ENCODE results near the gene NRN1L. TPM values are rescaled to one million over a fixed set of nuclear protein-coding genes. Genes with fewer than 3 reads are reported as not detected.
A peak's percentile ranks its signal among the peaks of the same experiment; 100 is the strongest.

Gene NRN1L
- total RNA-seq, 1 donor from 2014 or later, result not detected

DNA sequence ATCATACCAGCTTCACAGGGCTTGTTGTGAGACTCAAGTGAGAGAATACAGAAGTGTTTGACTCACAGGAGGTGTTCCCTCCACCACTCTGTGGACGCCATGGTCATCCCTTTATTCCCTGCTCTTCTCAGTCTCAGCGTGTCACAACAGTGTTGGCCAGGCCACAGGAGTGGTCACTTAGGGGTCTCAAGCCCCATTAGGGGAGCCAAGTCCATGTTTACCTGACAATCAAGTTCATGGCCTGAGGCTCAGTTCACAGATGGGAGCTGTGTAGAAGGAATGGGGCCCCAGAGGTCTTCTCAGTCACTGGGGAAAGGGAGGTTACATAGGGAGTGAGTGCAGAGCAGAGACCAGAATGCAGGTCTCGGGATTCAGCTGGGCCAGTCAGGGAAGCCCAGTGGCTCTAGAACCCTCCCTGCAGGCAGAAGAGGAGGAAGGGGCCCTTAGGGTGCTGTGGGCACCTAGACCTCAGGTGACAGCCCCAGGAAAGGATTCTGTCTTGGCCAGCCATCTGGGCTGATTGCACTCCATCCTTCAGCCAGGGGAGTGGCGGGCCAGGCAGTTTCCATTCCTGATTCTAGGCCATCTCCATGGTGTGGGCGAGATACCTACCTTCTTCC, 27.6 kb upstream of the NRN1L start:
- no peak for TF ChIP-seq CTCF (IDR thresholded peaks at IDR 0.05; ENCODE audit: unreplicated experiment)
- DNase-seq (ENCODE audit: low spot score in 2 of 2, unreplicated experiment in 2 of 2), result no peak
- H3K27me3 Mint-ChIP-seq (ENCODE audit: low read depth), result no peaks in the 10 kb centered on the region
- peaks cover 8% of the 10 kb centered on the region for H3K36me3 Mint-ChIP-seq
- H3K4me3 Mint-ChIP-seq, result no peak overlapping the region
- peaks cover 10% of the 10 kb centered on the region for H3K4me1 Mint-ChIP-seq
- peak overlapping the region; percentile 54 for H3K27ac Mint-ChIP-seq
- no peaks in the 10 kb centered on the region for H3K9me3 Mint-ChIP-seq

GRCh38 chr16:67857547-67858233, 27.0 kb upstream of the NRN1L start:
- Mint-ChIP-seq H3K4me3 (no peak overlapping the region), H3K9me3 (no peaks in the 10 kb centered on the region), H3K27ac (peak overlapping the region; percentile 58), H3K36me3 (peaks cover 8% of the 10 kb centered on the region), H3K27me3 (ENCODE audit: low read depth) (no peaks in the 10 kb centered on the region), H3K4me1 (peaks cover 10% of the 10 kb centered on the region)
- no peak for DNase-seq (ENCODE audit: low spot score in 2 of 2, unreplicated experiment in 2 of 2)
- no peak for TF ChIP-seq CTCF (IDR thresholded peaks at IDR 0.05; ENCODE audit: unreplicated experiment)

GRCh38 chr16:67858500-67858899, 26.2 kb upstream of the NRN1L start:
- H3K9me3 Mint-ChIP-seq, result no peaks in the 10 kb centered on the region
- H3K4me3 Mint-ChIP-seq, result no peak overlapping the region
- DNase-seq (ENCODE audit: low spot score in 2 of 2, unreplicated experiment in 2 of 2), result no peak
- H3K27ac Mint-ChIP-seq, result no peak overlapping the region
- peaks cover 10% of the 10 kb centered on the region for H3K4me1 Mint-ChIP-seq
- peaks cover 8% of the 10 kb centered on the region for H3K36me3 Mint-ChIP-seq
- no peak for TF ChIP-seq CTCF (IDR thresholded peaks at IDR 0.05; ENCODE audit: unreplicated experiment)
- no peaks in the 10 kb centered on the region for H3K27me3 Mint-ChIP-seq (ENCODE audit: low read depth)

GRCh38 chr16:67860589-67861398, 23.9 kb upstream of the NRN1L start:
- no peak for TF ChIP-seq CTCF (IDR thresholded peaks at IDR 0.05; ENCODE audit: unreplicated experiment)
- Mint-ChIP-seq H3K9me3 (no peaks in the 10 kb centered on the region), H3K36me3 (peaks cover 5% of the 10 kb centered on the region), H3K27ac (no peak overlapping the region), H3K4me3 (no peak overlapping the region), H3K4me1 (peaks cover 4% of the 10 kb centered on the region), H3K27me3 (ENCODE audit: low read depth) (no peaks in the 10 kb centered on the region)
- DNase-seq (ENCODE audit: low spot score in 2 of 2, unreplicated experiment in 2 of 2), result no peak

DNA sequence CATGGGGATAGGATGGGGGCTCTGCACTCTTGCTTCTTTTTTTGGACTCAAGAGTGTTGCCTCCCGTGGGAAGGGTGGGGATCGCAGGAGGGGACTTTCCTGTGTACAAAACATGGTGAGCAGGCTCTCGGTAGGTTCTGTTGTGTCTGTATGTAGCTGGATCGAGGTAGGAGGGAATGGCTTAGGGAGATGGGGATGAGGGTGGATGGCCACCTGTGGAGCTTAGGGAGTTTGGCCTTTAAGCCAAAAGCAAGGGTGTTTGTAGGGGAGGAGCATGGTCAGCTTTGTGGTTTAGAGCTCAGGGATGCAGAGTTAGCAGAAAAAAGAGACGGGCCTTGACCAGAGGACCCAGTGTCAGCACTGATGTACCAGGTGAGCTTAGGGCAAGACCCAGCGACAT, 22.8 kb upstream of the NRN1L start:
- H3K27me3 Mint-ChIP-seq (ENCODE audit: low read depth), result no peaks in the 10 kb centered on the region
- no peak for TF ChIP-seq CTCF (IDR thresholded peaks at IDR 0.05; ENCODE audit: unreplicated experiment)
- no peak overlapping the region for H3K27ac Mint-ChIP-seq
- peaks cover 5% of the 10 kb centered on the region for H3K36me3 Mint-ChIP-seq
- no peaks in the 10 kb centered on the region for H3K9me3 Mint-ChIP-seq
- DNase-seq (ENCODE audit: low spot score in 2 of 2, unreplicated experiment in 2 of 2), result no peak
- no peak overlapping the region for H3K4me3 Mint-ChIP-seq
- peaks cover 3% of the 10 kb centered on the region for H3K4me1 Mint-ChIP-seq

Measured in mesothelial cell of epicardium (in vitro differentiated cells).